Psoas muscle (tissue), 8 donors: ENCODE results near the gene RNASE4. TPM values are rescaled to one million over a fixed set of nuclear protein-coding genes. Genes with fewer than 3 reads are reported as not detected.

Source experiments
- ATAC-seq, 4 donors: fragments of 200-7000 bp; cut with Tn5 transposase; one replicate each; pipeline ENCODE4 v1.9.1; 2020; ENCODE audit warnings: moderate library complexity in 3 of 4, mild to moderate bottlenecking in 2 of 4
- DNase-seq, 2 donors: peaks; one replicate each; pipeline ENCODE4 v3.0.0-alpha.2; 2020
- H3K27ac ChIP-seq: fragments of 200-600 bp; one replicate; pipeline ENCODE4 v1.8.0; 2022
- H3K27me3 ChIP-seq, 3 donors: fragments of 200-600 bp in 1 of 3; one replicate each; pipeline versions ENCODE4 v1.6.1 to v1.8.0; 2013 to 2022; ENCODE audit warnings: low read length in 2 of 3, mild to moderate bottlenecking in 2 of 3, moderate library complexity in 1 of 3; ENCODE audit not compliant: insufficient read depth in 3 of 3
- H3K36me3 ChIP-seq, 2 donors: fragments of 200-600 bp in 1 of 2; one replicate each; pipeline versions ENCODE4 v1.6.1 to v1.8.0; 2013 to 2022; ENCODE audit warnings: low read depth in 1 of 2, mild to moderate bottlenecking in 1 of 2, moderate library complexity in 1 of 2; ENCODE audit not compliant: insufficient read depth in 1 of 2
- H3K4me1 ChIP-seq: fragments of 200-600 bp; one replicate; pipeline ENCODE4 v1.8.0; 2022
- H3K4me3 ChIP-seq: fragments of 200-600 bp; one replicate; pipeline ENCODE4 v1.8.0; 2022; ENCODE audit warnings: mild to moderate bottlenecking
- H3K9me3 ChIP-seq: fragments of 200-600 bp; one replicate; pipeline ENCODE4 v1.8.0; 2022
- CTCF ChIP-seq: fragments of 200-600 bp; IDR thresholded peaks from one replicate; pipeline ENCODE4 v1.8.0; 2022; ENCODE audit warnings: antibody characterized with exemption
- WGBS, 3 donors: extraction: QIAGEN DNeasy Blood & Tissue Kit; methylation state at CpG; one replicate each; pipeline versions ENCODE4 v1.1.6 to v1.1.7; 2013; 5-methylcytosine and 5-hydroxymethylcytosine counted together
- intact Hi-C, 2 donors: fragments of 100-400 bp; cut with DNase I; formaldehyde crosslinking; loops; one replicate each; pipeline versions ENCODE4 v1.11.0 to v1.14.2; 2022
- polyA plus RNA-seq, 3 donors: library from polyadenylated mRNA; stranded (reverse); fragments of 200-250 nt; gene quantifications; one replicate each; pipeline ENCODE4 v1.2.3, GENCODE V29; 2013
- total RNA-seq, 4 donors: library from RNA; stranded (reverse); fragmentation: NEBNext Ultra II Directional in 2 of 4; extraction: Animal tissue kit (Norgen Biotek cat#: 25700) in 2 of 4; gene quantifications; one replicate each; pipeline versions ENCODE4 v1.2.1 to v1.2.4, GENCODE V29; 2021 to 2023
- donor health status: healthy with polysubstance abuse.
- donor health status: DM: no; HTN: no; CAD: no; lungs with moderate emphysema.
- donor health status: Bipolar disorder and iron deficiency.
- donor health status: healthy.
- donor health status: DM: yes; HTN: yes; CAD: no.
- donor health status: DM: no; HTN: no; CAD: no.
- donor health status: DM: no; HTN: no; CAD: no.
- donor health status: DM: yes; HTN: yes; CAD: no.

RNASE4 gene
- total and polyA plus RNA-seq, 7 donors = 0.77 to 11.1 (median 7.6) TPM

- Histone ChIP-seq H3K27me3 (peaks cover 2 to 38% (median 5%) of the 10 kb centered on the region in 3 donors), H3K27ac (no peak overlapping the region), H3K9me3 (no peaks in the 10 kb centered on the region), H3K4me3 (no peak overlapping the region), H3K4me1 (no peaks in the 10 kb centered on the region), H3K36me3 (no peaks in the 10 kb centered on the region)
- DNase-seq = no peak
- intact Hi-C loops = no loop called here
- ATAC-seq = no peak
- TF ChIP-seq CTCF = no peak
- WGBS, 3 donors = 86 to 93% (median 93%) methylated on average over 1 of the region's 1 CpG
Measured at GRCh38 chr14:20645481-20645880, 38.9 kb upstream of the RNASE4 start.

GRCh38 chr14:20652996-20653975, 31.1 kb upstream of the RNASE4 start:
- no peak for TF ChIP-seq CTCF
- ATAC-seq = peak in 1 of 4 donors; percentile 42
- 1 to 3% (median 2%) methylated on average over 35 to 39 of the region's 39 CpGs for WGBS, 3 donors
- Histone ChIP-seq H3K4me3 (no peak overlapping the region), H3K27ac (no peak overlapping the region), H3K9me3 (no peaks in the 10 kb centered on the region), H3K4me1 (no peaks in the 10 kb centered on the region), H3K27me3 (peaks cover 0 to 89% (median 21%) of the 10 kb centered on the region in 3 donors), H3K36me3 (no peaks in the 10 kb centered on the region)
- intact Hi-C loops = no loop called here
- DNase-seq = no peak

GRCh38 chr14:20655851-20656250, 28.5 kb upstream of the RNASE4 start:
- H3K36me3 ChIP-seq = no peaks in the 10 kb centered on the region
- 65 to 79% (median 74%) methylated on average over 4 of the region's 4 CpGs for WGBS, 3 donors
- no peaks in the 10 kb centered on the region for H3K4me1 ChIP-seq
- H3K27ac ChIP-seq = no peak overlapping the region
- no peak overlapping the region for H3K4me3 ChIP-seq
- ATAC-seq (no peak), DNase-seq (no peak)
- H3K27me3 ChIP-seq = peaks cover 0 to 94% (median 23%) of the 10 kb centered on the region in 3 donors
- no peaks in the 10 kb centered on the region for H3K9me3 ChIP-seq
- TF ChIP-seq CTCF = no peak
- intact Hi-C loops = no loop called here

GRCh38 chr14:20656274-20656673, 28.1 kb upstream of the RNASE4 start:
- H3K4me3 ChIP-seq = no peak overlapping the region
- H3K9me3 ChIP-seq = no peaks in the 10 kb centered on the region
- H3K4me1 ChIP-seq = no peaks in the 10 kb centered on the region
- ATAC-seq (no peak), DNase-seq (no peak)
- peaks cover 0 to 93% (median 26%) of the 10 kb centered on the region in 3 donors for H3K27me3 ChIP-seq
- no peaks in the 10 kb centered on the region for H3K36me3 ChIP-seq
- intact Hi-C loops = no loop called here
- TF ChIP-seq CTCF = no peak
- WGBS, 3 donors = 62 to 63% (median 63%) methylated on average over 4 of the region's 4 CpGs
- H3K27ac ChIP-seq = no peak overlapping the region
